DMS 273 (cell line): ENCODE measurements around the gene PLIN4.
A peak's percentile ranks its signal among the peaks of the same experiment; 100 is the strongest.

Experiments used
- DNase-seq: peaks from one replicate; lab custom pipeline; 2025; ENCODE audit not compliant: unreplicated experiment; lab: John Stamatoyannopoulos, UW

The PLIN4 gene

DNA sequence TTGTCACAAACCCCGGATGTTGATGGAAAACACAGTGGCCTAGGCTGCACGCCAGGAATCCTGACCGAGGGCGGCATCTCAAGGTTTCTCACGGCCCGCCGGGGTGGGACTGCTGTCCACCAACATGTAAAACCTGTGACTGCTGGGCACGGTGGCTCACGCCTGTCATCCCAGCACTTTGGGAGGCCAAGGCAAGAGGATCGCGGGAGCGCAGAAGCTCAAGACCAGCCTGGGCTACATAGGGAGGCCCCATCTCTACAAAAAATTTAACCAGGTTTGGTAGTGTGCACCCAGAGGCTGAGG, 11.2 kb downstream of the PLIN4 start:
- DNase-seq = no peak

- DNase-seq = no peak
Measured at GRCh38 chr19:4506449-4507149, 11.7 kb downstream of the PLIN4 start.

GRCh38 chr19:4505570-4506448, 12.5 kb downstream of the PLIN4 start:
- no peak for DNase-seq

DNA sequence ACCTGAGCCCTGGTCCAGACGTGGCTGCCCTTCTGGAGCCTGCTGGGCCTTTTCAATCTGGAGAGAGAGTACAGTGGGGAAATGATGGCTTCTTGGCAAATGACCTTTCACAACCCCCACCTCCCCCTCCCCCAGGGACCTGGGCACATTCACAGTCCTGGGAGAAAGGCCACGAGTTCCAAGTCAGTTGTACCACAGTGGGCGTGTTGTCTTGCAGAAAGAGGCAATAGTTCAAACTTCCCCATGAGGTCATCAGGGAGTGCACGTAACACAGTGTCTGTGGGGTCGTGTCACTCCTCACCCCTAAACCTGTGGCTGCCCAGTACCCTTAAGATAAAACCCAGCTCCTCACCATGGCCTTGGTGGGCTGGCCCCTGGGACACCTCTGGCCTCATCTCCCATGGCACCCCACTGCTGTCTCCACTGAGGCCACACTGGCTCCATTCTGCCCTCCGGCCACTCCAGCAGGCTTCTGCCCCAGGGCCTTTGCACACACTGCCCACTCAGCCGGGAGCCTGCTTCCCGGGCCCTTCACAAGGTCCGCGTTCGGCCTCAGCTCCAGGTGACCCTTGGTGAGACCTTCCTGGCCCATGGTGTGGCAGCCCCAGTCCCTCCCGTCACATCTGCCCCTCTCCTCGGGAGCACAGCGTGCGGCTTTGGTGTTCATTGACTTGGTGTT, 13.3 kb downstream of the PLIN4 start:
- DNase-seq = no peak

GRCh38 chr19:4504297-4504701, 14.0 kb downstream of the PLIN4 start:
- peak; percentile 62 for DNase-seq

DNA sequence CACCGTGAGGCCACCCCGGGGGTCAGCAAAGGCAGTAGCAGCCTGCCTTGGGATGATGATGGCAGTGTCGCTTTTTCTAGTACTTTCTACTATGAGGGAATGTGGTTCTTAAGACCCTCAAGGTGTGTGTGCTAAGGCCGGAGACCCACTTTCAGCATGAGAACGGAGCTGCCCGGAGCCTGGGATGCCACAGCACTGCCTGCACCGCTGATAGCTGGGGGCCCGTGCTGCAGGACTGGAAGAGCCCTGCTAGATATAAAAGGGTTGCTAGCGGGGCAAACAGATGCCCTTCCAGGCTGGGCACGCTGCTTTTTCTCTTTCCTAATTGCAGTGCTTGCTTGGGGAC, 14.5 kb downstream of the PLIN4 start:
- no peak for DNase-seq

DNA sequence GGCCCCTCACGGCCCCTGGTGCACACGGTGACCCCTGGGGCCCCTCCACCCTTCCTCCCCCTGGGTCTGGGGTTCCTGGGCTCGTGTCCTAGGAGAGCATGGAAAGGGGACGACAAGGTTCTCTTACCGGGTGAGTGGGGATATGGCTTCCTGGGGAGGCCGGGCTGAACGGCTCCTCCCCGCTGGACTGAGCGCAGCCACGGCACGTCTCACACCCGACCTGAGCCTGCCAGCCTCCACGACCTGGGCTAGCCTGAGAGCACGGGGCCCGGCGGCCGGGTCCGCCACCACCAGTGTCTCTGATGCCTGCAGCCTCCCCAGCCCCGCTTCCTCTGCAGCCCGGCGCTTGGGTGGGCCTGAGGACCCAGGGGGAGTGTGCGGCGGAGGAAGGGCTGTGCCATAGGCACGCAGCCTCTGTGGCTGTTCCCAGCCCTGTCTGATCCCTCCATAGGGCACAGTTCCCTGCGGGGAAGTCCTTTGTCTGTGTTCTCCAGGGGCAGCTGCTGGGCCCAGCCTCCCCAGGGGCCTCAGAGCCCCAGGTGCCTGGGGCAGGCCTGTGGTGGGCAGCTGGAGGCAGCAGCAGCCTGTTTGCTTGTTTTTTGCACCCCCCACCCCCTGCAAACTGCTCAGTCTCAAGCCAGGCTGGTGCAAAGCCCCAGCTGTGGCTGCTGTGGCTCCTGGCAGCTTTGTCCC, 15.0 kb downstream of the PLIN4 start:
- no peak for DNase-seq

DNA sequence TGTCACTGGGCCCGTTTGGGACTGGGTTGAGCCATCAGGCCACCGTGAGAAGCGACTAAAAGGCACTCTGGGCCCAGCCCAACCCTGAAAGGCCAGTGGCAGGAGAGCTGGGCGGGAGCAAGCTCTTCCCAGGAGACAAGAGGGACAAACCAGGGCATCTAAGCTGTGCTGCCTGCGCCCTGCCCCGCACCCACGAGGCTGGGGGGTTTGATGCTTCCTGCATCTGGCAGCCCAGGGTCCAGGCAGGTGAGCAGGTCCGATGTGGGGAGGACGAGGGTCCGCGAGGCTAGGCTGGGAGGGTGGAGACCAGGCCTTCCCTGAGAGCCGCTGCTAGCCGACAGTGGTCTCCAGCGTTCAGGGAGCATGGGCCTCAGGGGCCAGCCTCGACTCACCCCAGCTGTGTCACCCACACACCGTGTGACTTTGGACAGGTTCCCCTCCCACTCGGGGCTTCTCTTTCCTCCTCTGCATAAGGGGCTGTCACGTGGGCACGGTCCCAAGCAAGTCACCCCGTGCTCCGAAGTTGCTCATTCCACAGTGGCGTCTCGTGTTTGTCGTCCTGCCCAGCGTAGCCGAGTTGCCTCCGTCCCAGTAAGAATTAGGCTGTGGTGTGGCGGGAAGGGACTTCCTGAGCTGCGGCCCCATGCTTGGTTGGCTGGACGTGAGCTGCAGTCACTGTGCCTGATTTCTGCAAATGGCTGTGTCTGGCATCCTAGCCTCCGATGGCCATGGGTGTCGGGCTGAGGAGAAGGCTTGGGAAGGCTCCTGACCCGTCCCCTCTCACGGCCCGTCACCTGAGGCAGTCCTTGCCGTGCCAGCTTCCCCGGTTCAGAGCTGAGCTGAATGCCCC, 15.8 kb downstream of the PLIN4 start:
- no peak for DNase-seq

DNA sequence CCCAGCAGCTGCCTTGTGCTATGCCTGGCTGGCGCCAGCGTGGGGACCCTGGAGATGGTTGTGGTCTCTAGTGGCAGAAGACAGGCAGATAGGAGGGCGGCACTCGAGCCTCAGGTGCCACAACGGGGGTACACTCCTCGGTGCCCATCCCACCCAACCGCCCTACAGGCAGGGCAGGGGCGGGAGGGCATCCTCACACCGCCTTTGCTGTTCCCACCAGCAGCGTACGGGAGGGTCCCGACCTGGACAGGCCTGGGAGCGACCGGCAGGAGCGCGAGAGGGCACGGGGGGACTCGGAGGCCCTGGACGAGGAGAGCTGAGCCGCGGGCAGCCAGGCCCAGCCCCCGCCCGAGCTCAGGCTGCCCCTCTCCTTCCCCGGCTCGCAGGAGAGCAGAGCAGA, 16.6 kb downstream of the PLIN4 start:
- no peak for DNase-seq

DNA sequence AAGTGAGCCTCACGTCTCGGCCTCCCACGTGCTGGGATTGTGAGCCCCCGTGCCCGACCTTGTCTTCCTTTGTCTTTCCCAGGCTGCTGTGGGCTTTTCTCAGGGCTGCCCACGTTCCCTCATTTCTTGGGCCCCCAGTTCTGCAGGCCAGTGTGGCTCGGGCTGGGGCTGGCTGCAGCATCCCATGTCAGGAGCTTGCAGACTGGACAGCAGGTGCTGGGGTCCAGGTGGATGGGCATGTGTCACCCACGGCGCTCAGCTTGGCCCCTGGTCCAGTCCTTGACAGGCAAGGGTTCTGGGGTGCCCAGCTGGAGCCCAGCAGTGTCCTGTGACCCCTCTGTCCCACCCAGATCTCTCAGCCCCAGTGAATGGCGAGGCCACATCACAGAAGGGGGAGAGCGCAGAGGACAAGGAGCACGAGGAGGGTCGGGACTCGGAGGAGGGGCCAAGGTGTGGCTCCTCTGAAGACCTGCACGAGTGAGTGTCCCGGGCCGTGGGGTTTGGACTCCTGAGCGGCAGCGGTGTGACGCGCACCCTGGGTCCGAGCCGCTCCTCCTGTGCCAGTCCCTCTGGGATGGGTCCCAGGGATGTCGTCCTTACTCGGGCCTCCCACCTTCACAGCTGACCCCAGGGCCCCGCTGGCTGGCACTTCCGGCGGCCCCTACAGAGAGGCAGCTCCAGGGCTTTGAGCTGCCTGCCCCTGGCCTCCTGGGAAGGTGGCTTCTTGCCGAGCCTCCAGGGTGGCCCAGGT, 17.3 kb downstream of the PLIN4 start:
- no peak for DNase-seq

DNA sequence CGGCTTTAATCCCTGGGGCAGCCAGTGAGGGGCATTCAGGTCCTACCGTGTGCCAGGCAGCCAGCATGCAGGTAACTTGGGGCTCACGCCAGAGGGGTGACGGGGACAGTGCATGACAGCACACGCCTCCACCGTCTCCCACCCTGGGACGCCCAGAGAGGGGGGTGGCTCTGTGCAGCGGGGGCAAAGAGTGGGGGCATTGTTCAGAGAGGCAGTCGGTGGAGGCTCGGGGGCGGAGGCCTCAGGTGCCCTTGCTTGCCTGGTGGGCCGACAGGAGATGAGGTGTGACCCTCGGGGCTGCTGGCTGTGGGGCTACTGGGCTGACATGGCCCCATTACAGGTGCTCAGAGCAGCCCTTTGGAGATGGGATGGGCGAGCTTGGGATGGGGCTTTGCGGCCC, 18.4 kb downstream of the PLIN4 start:
- DNase-seq = no peak

DNA sequence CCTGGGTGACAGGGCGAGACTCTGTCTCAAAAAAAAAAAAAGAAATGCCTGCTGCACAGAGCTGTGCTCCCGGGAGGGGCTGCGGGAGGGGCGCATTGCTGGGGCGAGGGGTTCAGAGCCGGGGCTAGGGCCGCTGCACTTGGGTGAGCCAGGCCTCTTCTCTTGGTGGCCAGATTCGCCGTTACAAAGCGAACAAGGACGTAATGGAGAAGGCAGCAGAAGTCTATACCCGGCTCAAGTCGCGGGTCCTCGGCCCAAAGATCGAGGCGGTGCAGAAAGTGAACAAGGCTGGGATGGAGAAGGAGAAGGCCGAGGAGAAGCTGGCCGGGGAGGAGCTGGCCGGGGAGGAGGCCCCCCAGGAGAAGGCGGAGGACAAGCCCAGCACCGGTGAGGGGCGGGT, 19.0 kb downstream of the PLIN4 start:
- DNase-seq = no peak

- DNase-seq = no peak
Measured at GRCh38 chr19:4498694-4499093, 19.6 kb downstream of the PLIN4 start.

GRCh38 chr19:4497770-4498389, 20.4 kb downstream of the PLIN4 start:
- no peak for DNase-seq

- DNase-seq = no peak
Measured at GRCh38 chr19:4496304-4496703, 22.0 kb downstream of the PLIN4 start.

- DNase-seq = no peak
Measured at GRCh38 chr19:4495471-4495870, 22.8 kb downstream of the PLIN4 start.

GRCh38 chr19:4494691-4495064, 23.6 kb downstream of the PLIN4 start:
- no peak for DNase-seq

DNA sequence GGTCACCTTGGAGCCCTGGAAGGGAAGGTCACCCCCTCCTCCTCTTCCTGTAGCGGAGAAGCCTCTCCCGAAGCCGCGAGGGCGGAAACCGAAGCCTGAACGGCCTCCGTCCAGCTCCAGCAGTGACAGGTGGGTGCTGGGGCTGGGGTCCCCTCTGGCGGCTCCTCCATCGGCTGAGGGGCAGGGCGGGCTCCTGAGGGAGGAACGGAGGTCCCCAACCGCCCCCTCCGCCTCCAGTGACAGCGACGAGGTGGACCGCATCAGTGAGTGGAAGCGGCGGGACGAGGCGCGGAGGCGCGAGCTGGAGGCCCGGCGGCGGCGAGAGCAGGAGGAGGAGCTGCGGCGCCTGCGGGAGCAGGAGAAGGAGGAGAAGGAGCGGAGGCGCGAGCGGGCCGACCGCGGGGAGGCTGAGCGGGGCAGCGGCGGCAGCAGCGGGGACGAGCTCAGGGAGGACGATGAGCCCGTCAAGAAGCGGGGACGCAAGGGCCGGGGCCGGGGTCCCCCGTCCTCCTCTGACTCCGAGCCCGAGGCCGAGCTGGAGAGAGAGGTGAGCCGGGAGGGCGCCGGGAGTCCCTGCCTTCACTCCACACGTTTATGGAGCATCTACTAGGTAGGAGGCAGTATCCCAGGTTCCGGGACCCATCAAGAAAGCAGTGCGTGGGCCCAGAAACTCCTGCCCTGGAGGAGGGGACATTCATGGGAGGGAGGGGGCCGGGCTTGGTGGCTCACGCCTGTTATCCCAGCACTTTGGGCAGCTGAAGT, 24.2 kb downstream of the PLIN4 start:
- DNase-seq = no peak
